WTC11 (cell line): ENCODE measurements around the gene ZFPL1. TPM values are rescaled to one million over a fixed set of nuclear protein-coding genes. Genes with fewer than 3 reads are reported as not detected.

Source experiments
- ATAC-seq: fragments of 200-7000 bp; cut with Tn5 transposase; 2 replicates; pipeline ENCODE4 v1.10.0; 2021; ENCODE audit warnings: mild to moderate bottlenecking, moderate library complexity
- CTCF ChIA-PET: fragments of 300-600 bp; sonication (Branson Sonifier 250); formaldehyde crosslinking; loops from one replicate; lab custom pipeline; 2021; ENCODE audit warnings: antibody characterized with exemption; lab: Charles Lee
- POLR2A ChIA-PET: fragments of 350-600 bp; sonication (Branson Sonifier 250); formaldehyde crosslinking; loops from one replicate; lab custom pipeline; 2021; ENCODE audit warnings: antibody characterized with exemption; lab: Charles Lee
- DNase-seq: peaks from one replicate; pipeline ENCODE4 v3.0.0; 2021; ENCODE audit warnings: low spot score
- H3K27ac Mint-ChIP-seq: 2 replicates; pipeline ENCODE4 v1.8.0; 2021; ENCODE audit warnings: mixed read lengths
- H3K27me3 Mint-ChIP-seq: 2 replicates; pipeline ENCODE4 v1.8.0; 2021; ENCODE audit warnings: low read depth, mild to moderate bottlenecking, moderate library complexity, mixed read lengths
- H3K36me3 Mint-ChIP-seq: 2 replicates; pipeline ENCODE4 v1.8.0; 2021; ENCODE audit warnings: mixed read lengths
- H3K4me1 Mint-ChIP-seq: 2 replicates; pipeline ENCODE4 v1.8.0; 2022; ENCODE audit warnings: mixed read lengths
- H3K4me3 Mint-ChIP-seq: 2 replicates; pipeline ENCODE4 v1.8.0; 2021; ENCODE audit warnings: mild to moderate bottlenecking, moderate library complexity, mixed read lengths
- H3K9me3 Mint-ChIP-seq: 2 replicates; pipeline ENCODE4 v1.8.0; 2021; ENCODE audit warnings: mixed read lengths
- ELF4 ChIP-seq: sonication (generic); formaldehyde crosslinking; IDR thresholded peaks from 2 replicates; pipeline ENCODE4 v1.8.1; 2022; ENCODE audit warnings: low read depth, mild to moderate bottlenecking, moderate library complexity, missing genetic modification reagents
- EMX1 ChIP-seq: fragments of 250-450 bp; sonication (Bioruptor Pico); IDR thresholded peaks from 2 replicates; pipeline ENCODE4 v1.8.0; 2021; ENCODE audit warnings: mild to moderate bottlenecking
- FOXK1 ChIP-seq: sonication (generic); formaldehyde crosslinking; IDR thresholded peaks from 2 replicates; pipeline ENCODE4 v1.8.0; 2022; ENCODE audit warnings: mild to moderate bottlenecking, moderate library complexity, missing genetic modification reagents
- HMGA2 ChIP-seq: fragments of 250-450 bp; sonication (Bioruptor Pico); IDR thresholded peaks from 2 replicates; pipeline ENCODE4 v1.4.0; 2021; ENCODE audit warnings: mild to moderate bottlenecking, moderate library complexity
- JAZF1 ChIP-seq: fragments of 250-450 bp; sonication (Bioruptor Pico); IDR thresholded peaks from 2 replicates; pipeline ENCODE4 v1.9.0; 2021; ENCODE audit warnings: moderate library complexity, mild to moderate bottlenecking, inconsistent platforms
- NR1H2 ChIP-seq: sonication (generic); formaldehyde crosslinking; IDR thresholded peaks from 2 replicates; pipeline ENCODE4 v1.9.0; 2021; ENCODE audit warnings: mild to moderate bottlenecking, moderate library complexity, missing genetic modification reagents
- NR2C2 ChIP-seq: sonication (generic); formaldehyde crosslinking; IDR thresholded peaks from 2 replicates; pipeline ENCODE4 v1.8.0; 2022; ENCODE audit warnings: mild to moderate bottlenecking, missing genetic modification reagents
- SMAD3 ChIP-seq: sonication (generic); formaldehyde crosslinking; IDR thresholded peaks from 2 replicates; pipeline ENCODE4 v1.8.0; 2022; ENCODE audit warnings: missing genetic modification reagents, mild to moderate bottlenecking, borderline replicate concordance
- TCF7 ChIP-seq: sonication (generic); formaldehyde crosslinking; IDR thresholded peaks from 2 replicates; pipeline ENCODE4 v1.8.0; 2022; ENCODE audit warnings: mild to moderate bottlenecking, low read depth, missing genetic modification reagents, moderate library complexity
- TEAD1 ChIP-seq: sonication (generic); formaldehyde crosslinking; IDR thresholded peaks from 2 replicates; pipeline ENCODE4 v1.8.0; 2022; ENCODE audit warnings: mild to moderate bottlenecking, missing genetic modification reagents
- TEAD4 ChIP-seq: sonication (generic); formaldehyde crosslinking; IDR thresholded peaks from 2 replicates; pipeline ENCODE4 v1.8.0; 2022; ENCODE audit warnings: mild to moderate bottlenecking, missing genetic modification reagents
- ZNF232 ChIP-seq: sonication (generic); formaldehyde crosslinking; IDR thresholded peaks from 2 replicates; pipeline ENCODE4 v1.8.0; 2022; ENCODE audit warnings: mild to moderate bottlenecking, missing genetic modification reagents
- ZNF396 ChIP-seq: fragments of 250-450 bp; sonication (Bioruptor Pico); IDR thresholded peaks from 2 replicates; pipeline ENCODE4 v1.8.0; 2021; ENCODE audit warnings: mild to moderate bottlenecking, moderate library complexity, borderline replicate concordance
- total RNA-seq: library from RNA; stranded (reverse); gene quantifications from 3 replicates; pipeline ENCODE4 v1.2.3, GENCODE V29; 2021
- TF ChIP-seq, protein P1 (sequence below): sonication (generic); formaldehyde crosslinking; IDR thresholded peaks from 2 replicates; pipeline ENCODE4 v1.8.1; 2023; ENCODE audit warnings: mild to moderate bottlenecking, moderate library complexity, missing genetic modification reagents
- TF ChIP-seq, protein P2 (sequence below): fragments of 250-450 bp; sonication (Bioruptor Pico); IDR thresholded peaks from 2 replicates; pipeline ENCODE4 v1.9.0; 2021; ENCODE audit warnings: mild to moderate bottlenecking, borderline replicate concordance
- TF ChIP-seq, protein P3 (sequence below): fragments of 250-450 bp; sonication (Bioruptor Pico); IDR thresholded peaks from 2 replicates; pipeline ENCODE4 v1.8.0; 2021; ENCODE audit warnings: mild to moderate bottlenecking
- TF ChIP-seq, protein P4 (sequence below): sonication (generic); formaldehyde crosslinking; IDR thresholded peaks from 2 replicates; pipeline ENCODE4 v1.8.1; 2022; ENCODE audit warnings: mild to moderate bottlenecking, moderate library complexity, missing genetic modification reagents
- TF ChIP-seq, protein P5 (sequence below): sonication (generic); formaldehyde crosslinking; IDR thresholded peaks from 2 replicates; pipeline ENCODE4 v1.8.1; 2023; ENCODE audit warnings: mild to moderate bottlenecking, missing genetic modification reagents, moderate library complexity
- TF ChIP-seq, protein P6 (sequence below): fragments of 200-600 bp; IDR thresholded peaks from 2 replicates; pipeline ENCODE4 v1.8.0; 2022; ENCODE audit warnings: antibody characterized with exemption
- TF ChIP-seq, protein P7 (sequence below): sonication (generic); formaldehyde crosslinking; IDR thresholded peaks from 2 replicates; pipeline ENCODE4 v1.8.0; 2023; ENCODE audit warnings: mild to moderate bottlenecking, missing genetic modification reagents

Gene ZFPL1
- total RNA-seq, 1 experiment from 2014 or later, result 33.8 TPM

DNA sequence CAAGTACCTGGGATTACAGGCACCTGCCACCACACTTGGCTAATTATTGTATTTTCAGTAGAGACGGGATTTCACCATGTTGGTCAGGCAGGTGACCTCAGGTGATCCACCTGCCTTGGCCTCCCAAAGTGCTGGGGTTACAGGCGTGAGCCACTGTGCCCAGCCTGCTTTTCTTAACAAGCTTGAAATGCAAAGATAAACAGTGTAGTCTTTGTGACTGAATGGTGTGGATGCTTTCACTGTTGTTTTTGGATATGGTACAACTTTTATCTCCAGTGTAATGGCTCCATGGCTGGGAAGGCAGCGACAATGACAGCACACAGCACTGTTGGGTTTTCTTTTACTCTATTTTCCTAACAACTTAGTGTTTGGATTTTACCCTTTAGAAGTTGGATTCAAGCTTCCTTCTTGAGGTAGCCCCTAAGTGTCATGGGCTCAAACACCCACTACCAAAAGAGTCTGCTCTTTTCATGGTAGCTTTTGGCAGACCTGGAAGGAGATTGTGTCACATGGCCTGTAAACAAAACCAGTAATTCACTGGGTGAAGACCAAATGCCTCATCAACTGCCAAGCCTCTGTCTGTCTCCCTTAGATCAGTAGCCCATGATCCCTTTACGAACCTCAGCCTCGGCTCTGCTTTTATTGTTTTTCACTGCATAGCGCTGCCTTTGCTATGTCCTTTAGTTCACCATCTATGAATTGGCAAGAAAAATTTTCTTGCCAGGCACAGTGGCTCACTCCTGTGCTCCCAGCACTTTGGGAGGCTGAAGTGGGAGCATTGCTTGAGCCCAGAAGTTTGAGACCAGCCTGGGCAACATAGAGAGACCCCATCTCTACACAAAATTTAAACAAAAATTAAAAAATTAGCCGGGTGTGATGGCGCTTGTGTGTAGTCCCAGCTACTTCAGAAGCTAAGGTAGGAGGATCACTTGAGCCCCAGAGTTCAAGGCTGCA lies 18.4 kb downstream of the ZFPL1 start:
- ATAC-seq, result no peak
- H3K4me1 Mint-ChIP-seq, result no peaks in the 10 kb centered on the region
- H3K4me3 Mint-ChIP-seq, result no peak overlapping the region
- 0 out of 2 replicates have a peak overlapping the region, but pooled peaks have one; percentile 32 for H3K27ac Mint-ChIP-seq
- no peaks in the 10 kb centered on the region for H3K27me3 Mint-ChIP-seq
- no peaks in the 10 kb centered on the region for H3K9me3 Mint-ChIP-seq
- ChIA-PET POLR2A (interaction anchor here (1.6 kb wide), 1 partner anchor 9 kb away, joined by 3 read pairs; the partner anchor contains the start of gene TM7SF2), CTCF (interaction anchor here (0.7 to 9.9 kb wide), 2 partner anchors 9 to 34 kb away, joined by 4 to 104 read pairs; partner anchors contain the start of gene TM7SF2)
- H3K36me3 Mint-ChIP-seq, result peaks cover 11% of the 10 kb centered on the region
- no peak for DNase-seq
- TF ChIP-seq ZNF396 (CRISPR knock-in tag), result no peak
- TF ChIP-seq, protein P1, sequence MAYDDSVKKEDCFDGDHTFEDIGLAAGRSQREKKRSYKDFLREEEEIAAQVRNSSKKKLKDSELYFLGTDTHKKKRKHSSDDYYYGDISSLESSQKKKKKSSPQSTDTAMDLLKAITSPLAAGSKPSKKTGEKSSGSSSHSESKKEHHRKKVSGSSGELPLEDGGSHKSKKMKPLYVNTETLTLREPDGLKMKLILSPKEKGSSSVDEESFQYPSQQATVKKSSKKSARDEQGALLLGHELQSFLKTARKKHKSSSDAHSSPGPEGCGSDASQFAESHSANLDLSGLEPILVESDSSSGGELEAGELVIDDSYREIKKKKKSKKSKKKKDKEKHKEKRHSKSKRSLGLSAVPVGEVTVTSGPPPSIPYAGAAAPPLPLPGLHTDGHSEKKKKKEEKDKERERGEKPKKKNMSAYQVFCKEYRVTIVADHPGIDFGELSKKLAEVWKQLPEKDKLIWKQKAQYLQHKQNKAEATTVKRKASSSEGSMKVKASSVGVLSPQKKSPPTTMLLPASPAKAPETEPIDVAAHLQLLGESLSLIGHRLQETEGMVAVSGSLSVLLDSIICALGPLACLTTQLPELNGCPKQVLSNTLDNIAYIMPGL, result no peak
- TF ChIP-seq, protein P2, sequence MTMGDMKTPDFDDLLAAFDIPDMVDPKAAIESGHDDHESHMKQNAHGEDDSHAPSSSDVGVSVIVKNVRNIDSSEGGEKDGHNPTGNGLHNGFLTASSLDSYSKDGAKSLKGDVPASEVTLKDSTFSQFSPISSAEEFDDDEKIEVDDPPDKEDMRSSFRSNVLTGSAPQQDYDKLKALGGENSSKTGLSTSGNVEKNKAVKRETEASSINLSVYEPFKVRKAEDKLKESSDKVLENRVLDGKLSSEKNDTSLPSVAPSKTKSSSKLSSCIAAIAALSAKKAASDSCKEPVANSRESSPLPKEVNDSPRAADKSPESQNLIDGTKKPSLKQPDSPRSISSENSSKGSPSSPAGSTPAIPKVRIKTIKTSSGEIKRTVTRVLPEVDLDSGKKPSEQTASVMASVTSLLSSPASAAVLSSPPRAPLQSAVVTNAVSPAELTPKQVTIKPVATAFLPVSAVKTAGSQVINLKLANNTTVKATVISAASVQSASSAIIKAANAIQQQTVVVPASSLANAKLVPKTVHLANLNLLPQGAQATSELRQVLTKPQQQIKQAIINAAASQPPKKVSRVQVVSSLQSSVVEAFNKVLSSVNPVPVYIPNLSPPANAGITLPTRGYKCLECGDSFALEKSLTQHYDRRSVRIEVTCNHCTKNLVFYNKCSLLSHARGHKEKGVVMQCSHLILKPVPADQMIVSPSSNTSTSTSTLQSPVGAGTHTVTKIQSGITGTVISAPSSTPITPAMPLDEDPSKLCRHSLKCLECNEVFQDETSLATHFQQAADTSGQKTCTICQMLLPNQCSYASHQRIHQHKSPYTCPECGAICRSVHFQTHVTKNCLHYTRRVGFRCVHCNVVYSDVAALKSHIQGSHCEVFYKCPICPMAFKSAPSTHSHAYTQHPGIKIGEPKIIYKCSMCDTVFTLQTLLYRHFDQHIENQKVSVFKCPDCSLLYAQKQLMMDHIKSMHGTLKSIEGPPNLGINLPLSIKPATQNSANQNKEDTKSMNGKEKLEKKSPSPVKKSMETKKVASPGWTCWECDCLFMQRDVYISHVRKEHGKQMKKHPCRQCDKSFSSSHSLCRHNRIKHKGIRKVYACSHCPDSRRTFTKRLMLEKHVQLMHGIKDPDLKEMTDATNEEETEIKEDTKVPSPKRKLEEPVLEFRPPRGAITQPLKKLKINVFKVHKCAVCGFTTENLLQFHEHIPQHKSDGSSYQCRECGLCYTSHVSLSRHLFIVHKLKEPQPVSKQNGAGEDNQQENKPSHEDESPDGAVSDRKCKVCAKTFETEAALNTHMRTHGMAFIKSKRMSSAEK, result no peak
- no peak for TF ChIP-seq JAZF1
- no peak for TF ChIP-seq EMX1 (CRISPR knock-in tag)
- TF ChIP-seq FOXK1 (CRISPR knock-in tag), result no peak
- TF ChIP-seq HMGA2, result no peak
- TF ChIP-seq, protein P3, sequence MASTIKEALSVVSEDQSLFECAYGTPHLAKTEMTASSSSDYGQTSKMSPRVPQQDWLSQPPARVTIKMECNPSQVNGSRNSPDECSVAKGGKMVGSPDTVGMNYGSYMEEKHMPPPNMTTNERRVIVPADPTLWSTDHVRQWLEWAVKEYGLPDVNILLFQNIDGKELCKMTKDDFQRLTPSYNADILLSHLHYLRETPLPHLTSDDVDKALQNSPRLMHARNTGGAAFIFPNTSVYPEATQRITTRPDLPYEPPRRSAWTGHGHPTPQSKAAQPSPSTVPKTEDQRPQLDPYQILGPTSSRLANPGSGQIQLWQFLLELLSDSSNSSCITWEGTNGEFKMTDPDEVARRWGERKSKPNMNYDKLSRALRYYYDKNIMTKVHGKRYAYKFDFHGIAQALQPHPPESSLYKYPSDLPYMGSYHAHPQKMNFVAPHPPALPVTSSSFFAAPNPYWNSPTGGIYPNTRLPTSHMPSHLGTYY (CRISPR knock-in tag), result no peak
- no peak for TF ChIP-seq TEAD1
- no peak for TF ChIP-seq ELF4 (CRISPR knock-in tag)
- no peak for TF ChIP-seq ZNF232 (CRISPR knock-in tag)

DNA sequence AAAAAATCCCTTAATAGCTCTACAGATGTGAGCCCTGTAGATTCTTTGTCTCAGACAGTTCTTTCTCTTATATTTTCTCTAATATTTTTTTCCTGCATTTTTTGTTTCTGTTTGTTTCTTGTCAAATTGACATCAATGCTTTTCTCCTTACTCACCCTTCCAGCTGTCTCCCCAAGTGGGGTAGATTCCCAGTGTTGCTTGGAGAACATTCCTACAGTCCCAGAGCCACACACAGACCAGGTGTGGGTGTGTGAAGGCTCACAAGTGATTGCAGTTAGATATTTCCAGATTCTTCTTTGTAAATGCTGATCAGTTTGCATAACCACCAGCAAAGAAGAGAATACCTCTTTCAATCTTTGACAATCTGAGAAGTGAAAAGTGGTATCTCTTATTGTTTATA lies 19.5 kb downstream of the ZFPL1 start:
- POLR2A ChIA-PET, result interaction anchor here (1.6 kb wide), 1 partner anchor 8 kb away, joined by 3 read pairs; the partner anchor contains the start of gene TM7SF2
- H3K36me3 Mint-ChIP-seq, result peaks cover 7% of the 10 kb centered on the region; the same call in 1 of the 2 replicates
- DNase-seq (no peak), ATAC-seq (no peak)
- H3K9me3 Mint-ChIP-seq, result no peaks in the 10 kb centered on the region
- H3K4me1 Mint-ChIP-seq, result no peaks in the 10 kb centered on the region
- CTCF ChIA-PET, result no interaction called here
- H3K27me3 Mint-ChIP-seq, result no peaks in the 10 kb centered on the region
- no peak overlapping the region for H3K27ac Mint-ChIP-seq
- H3K4me3 Mint-ChIP-seq, result no peak overlapping the region
- TF ChIP-seq NR2C2 (no peak), TEAD4 (CRISPR knock-in tag) (no peak), NR1H2 (CRISPR knock-in tag) (no peak), SMAD3 (CRISPR knock-in tag) (no peak), TCF7 (CRISPR knock-in tag) (no peak)
- TF ChIP-seq, protein P4, sequence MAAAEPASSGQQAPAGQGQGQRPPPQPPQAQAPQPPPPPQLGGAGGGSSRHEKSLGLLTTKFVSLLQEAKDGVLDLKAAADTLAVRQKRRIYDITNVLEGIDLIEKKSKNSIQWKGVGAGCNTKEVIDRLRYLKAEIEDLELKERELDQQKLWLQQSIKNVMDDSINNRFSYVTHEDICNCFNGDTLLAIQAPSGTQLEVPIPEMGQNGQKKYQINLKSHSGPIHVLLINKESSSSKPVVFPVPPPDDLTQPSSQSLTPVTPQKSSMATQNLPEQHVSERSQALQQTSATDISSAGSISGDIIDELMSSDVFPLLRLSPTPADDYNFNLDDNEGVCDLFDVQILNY (CRISPR knock-in tag), result no peak
- TF ChIP-seq, protein P5, sequence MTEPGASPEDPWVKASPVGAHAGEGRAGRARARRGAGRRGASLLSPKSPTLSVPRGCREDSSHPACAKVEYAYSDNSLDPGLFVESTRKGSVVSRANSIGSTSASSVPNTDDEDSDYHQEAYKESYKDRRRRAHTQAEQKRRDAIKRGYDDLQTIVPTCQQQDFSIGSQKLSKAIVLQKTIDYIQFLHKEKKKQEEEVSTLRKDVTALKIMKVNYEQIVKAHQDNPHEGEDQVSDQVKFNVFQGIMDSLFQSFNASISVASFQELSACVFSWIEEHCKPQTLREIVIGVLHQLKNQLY (CRISPR knock-in tag), result no peak
- TF ChIP-seq, protein P6, sequence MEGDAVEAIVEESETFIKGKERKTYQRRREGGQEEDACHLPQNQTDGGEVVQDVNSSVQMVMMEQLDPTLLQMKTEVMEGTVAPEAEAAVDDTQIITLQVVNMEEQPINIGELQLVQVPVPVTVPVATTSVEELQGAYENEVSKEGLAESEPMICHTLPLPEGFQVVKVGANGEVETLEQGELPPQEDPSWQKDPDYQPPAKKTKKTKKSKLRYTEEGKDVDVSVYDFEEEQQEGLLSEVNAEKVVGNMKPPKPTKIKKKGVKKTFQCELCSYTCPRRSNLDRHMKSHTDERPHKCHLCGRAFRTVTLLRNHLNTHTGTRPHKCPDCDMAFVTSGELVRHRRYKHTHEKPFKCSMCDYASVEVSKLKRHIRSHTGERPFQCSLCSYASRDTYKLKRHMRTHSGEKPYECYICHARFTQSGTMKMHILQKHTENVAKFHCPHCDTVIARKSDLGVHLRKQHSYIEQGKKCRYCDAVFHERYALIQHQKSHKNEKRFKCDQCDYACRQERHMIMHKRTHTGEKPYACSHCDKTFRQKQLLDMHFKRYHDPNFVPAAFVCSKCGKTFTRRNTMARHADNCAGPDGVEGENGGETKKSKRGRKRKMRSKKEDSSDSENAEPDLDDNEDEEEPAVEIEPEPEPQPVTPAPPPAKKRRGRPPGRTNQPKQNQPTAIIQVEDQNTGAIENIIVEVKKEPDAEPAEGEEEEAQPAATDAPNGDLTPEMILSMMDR, result no peak
- TF ChIP-seq, protein P7, sequence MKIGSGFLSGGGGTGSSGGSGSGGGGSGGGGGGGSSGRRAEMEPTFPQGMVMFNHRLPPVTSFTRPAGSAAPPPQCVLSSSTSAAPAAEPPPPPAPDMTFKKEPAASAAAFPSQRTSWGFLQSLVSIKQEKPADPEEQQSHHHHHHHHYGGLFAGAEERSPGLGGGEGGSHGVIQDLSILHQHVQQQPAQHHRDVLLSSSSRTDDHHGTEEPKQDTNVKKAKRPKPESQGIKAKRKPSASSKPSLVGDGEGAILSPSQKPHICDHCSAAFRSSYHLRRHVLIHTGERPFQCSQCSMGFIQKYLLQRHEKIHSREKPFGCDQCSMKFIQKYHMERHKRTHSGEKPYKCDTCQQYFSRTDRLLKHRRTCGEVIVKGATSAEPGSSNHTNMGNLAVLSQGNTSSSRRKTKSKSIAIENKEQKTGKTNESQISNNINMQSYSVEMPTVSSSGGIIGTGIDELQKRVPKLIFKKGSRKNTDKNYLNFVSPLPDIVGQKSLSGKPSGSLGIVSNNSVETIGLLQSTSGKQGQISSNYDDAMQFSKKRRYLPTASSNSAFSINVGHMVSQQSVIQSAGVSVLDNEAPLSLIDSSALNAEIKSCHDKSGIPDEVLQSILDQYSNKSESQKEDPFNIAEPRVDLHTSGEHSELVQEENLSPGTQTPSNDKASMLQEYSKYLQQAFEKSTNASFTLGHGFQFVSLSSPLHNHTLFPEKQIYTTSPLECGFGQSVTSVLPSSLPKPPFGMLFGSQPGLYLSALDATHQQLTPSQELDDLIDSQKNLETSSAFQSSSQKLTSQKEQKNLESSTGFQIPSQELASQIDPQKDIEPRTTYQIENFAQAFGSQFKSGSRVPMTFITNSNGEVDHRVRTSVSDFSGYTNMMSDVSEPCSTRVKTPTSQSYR (CRISPR knock-in tag), result no peak
